HepG2 (cell line): ENCODE measurements around the gene ZNF714. TPM values are rescaled to one million over a fixed set of nuclear protein-coding genes. Genes with fewer than 3 reads are reported as not detected.

Experiments used
- BCL3 ChIP-seq: sonication (generic); formaldehyde crosslinking; IDR thresholded peaks from 2 replicates; pipeline ENCODE4 v1.5.1; 2020; ENCODE audit warnings: mild to moderate bottlenecking, missing genetic modification reagents, moderate library complexity
- FOXP1 ChIP-seq, 2 experiments: fragments of 450-650 bp in 1 of 2; IDR thresholded peaks; 2 replicates each; pipeline ENCODE4 v1.6.1; 2017 to 2018; ENCODE audit warnings: antibody characterized with exemption in 1 of 2
- NCOA1 ChIP-seq: sonication (generic); formaldehyde crosslinking; IDR thresholded peaks from 2 replicates; pipeline ENCODE4 v1.9.0; 2021; ENCODE audit warnings: missing genetic modification reagents
- POLR2G ChIP-seq: fragments of 200-400 bp; formaldehyde crosslinking; IDR thresholded peaks from 2 replicates; pipeline ENCODE4 v1.6.1; 2018; ENCODE audit warnings: mild to moderate bottlenecking, low read depth, low read length, moderate library complexity
- RFX3 ChIP-seq: IDR thresholded peaks from 2 replicates; pipeline ENCODE4 v1.6.1; 2016; ENCODE audit warnings: missing biosample characterization, missing genetic modification reagents
- ZBTB20 ChIP-seq: sonication (generic); formaldehyde crosslinking; IDR thresholded peaks from 2 replicates; pipeline ENCODE4 v1.8.1; 2023; ENCODE audit warnings: missing genetic modification reagents, low read depth, mild to moderate bottlenecking, borderline replicate concordance
- ZBTB26 ChIP-seq: IDR thresholded peaks from 2 replicates; pipeline ENCODE4 v1.6.1; 2016; ENCODE audit warnings: missing compliant biosample characterization, missing genetic modification reagents, borderline replicate concordance
- ZBTB43 ChIP-seq: sonication (generic); formaldehyde crosslinking; conservative IDR thresholded peaks from 2 replicates; pipeline ENCODE4 v1.4.0; 2020; ENCODE audit warnings: missing genetic modification reagents
- ZNF17 ChIP-seq: sonication (generic); formaldehyde crosslinking; IDR thresholded peaks from 2 replicates; pipeline ENCODE4 v1.5.0; 2020; ENCODE audit warnings: mild to moderate bottlenecking, missing genetic modification reagents
- ZNF318 ChIP-seq: sonication (generic); formaldehyde crosslinking; IDR thresholded peaks from 2 replicates; pipeline ENCODE4 v1.4.0; 2020; ENCODE audit warnings: mild to moderate bottlenecking, missing genetic modification reagents
- ZNF543 ChIP-seq: sonication (generic); formaldehyde crosslinking; IDR thresholded peaks from 2 replicates; pipeline ENCODE4 v1.4.0; 2020; ENCODE audit warnings: mild to moderate bottlenecking, missing genetic modification reagents
- ZNF572 ChIP-seq: sonication (generic); formaldehyde crosslinking; IDR thresholded peaks from 2 replicates; pipeline ENCODE4 v1.5.1; 2020; ENCODE audit warnings: mild to moderate bottlenecking, missing genetic modification reagents
- ZNF605 ChIP-seq: sonication (generic); formaldehyde crosslinking; IDR thresholded peaks from 2 replicates; pipeline ENCODE4 v1.8.0; 2022; ENCODE audit warnings: mild to moderate bottlenecking, missing genetic modification reagents
- ZNF691 ChIP-seq: sonication (generic); formaldehyde crosslinking; IDR thresholded peaks from 2 replicates; pipeline ENCODE4 v1.4.0; 2020; ENCODE audit warnings: missing genetic modification reagents, low read depth, mild to moderate bottlenecking, borderline replicate concordance
- polyA plus RNA-seq, 8 experiments: library from polyadenylated mRNA; depleted of rRNA in 3 of 8; stranded (reverse) in 7 of 8; unstranded in 1 of 8; fragments of >200 nt; fragmentation: Illumina TruSeq in 4 of 8; extraction: Trizol in 4 of 8; gene quantifications; 2 replicates each; pipeline versions ENCODE4 v1.2.1 to v1.2.3, GENCODE V29; 2011 to 2016; ENCODE audit warnings: low read depth in 4 of 8, missing spikeins in 1 of 8, mixed read lengths in 1 of 8; ENCODE audit not compliant: insufficient read depth in 1 of 8
- total RNA-seq, 5 experiments: library from RNA; depleted of rRNA; stranded (reverse); fragments of >200 nt; fragmentation: Illumina TruSeq; extraction: Trizol; gene quantifications; 2 replicates each; pipeline ENCODE4 v1.2.3, GENCODE V29; 2016; ENCODE audit warnings: low read depth in 1 of 5

Gene ZNF714
- total and polyA plus RNA-seq, 2 of the 13 experiments (the other 11 are each of a cell fraction or from before 2014, with no cell fraction given) = 6.7 to 27.8 TPM

- TF ChIP-seq POLR2G (peak; percentile 91), FOXP1 (IDR thresholded peaks at IDR 0.05) (no peak), FOXP1 (CRISPR knock-in tag; IDR thresholded peaks at IDR 0.05) (no peak), ZBTB20 (CRISPR knock-in tag) (no peak), ZBTB43 (no peak), ZNF572 (CRISPR knock-in tag) (no peak), ZNF605 (CRISPR knock-in tag) (no peak), BCL3 (CRISPR knock-in tag) (no peak; the same call in 1 of the 2 replicates), NCOA1 (CRISPR knock-in tag) (no peak), ZNF543 (CRISPR knock-in tag) (0 out of 2 replicates have a peak, but pooled peaks have one; percentile 39), ZNF17 (CRISPR knock-in tag) (no peak), ZNF318 (CRISPR knock-in tag) (no peak), ZNF691 (CRISPR knock-in tag) (0 out of 2 replicates have a peak, but pooled peaks have one; percentile 27), RFX3 (no peak), ZBTB26 (CRISPR knock-in tag) (no peak)
Observed at GRCh38 chr19:21082011-21082975, at the start of gene ZNF714 (continued).
